ENCODE data around the gene KCTD13. TPM values are rescaled to one million over a fixed set of nuclear protein-coding genes. Genes with fewer than 3 reads are reported as not detected.

The KCTD13 gene
- total RNA-seq, 1 donor from 2014 or later: 302 TPM

GRCh38 chr16:29903590-29903989, 22.4 kb downstream of the KCTD13 start:
- Histone ChIP-seq H3K36me3 (no peaks in the 10 kb centered on the region), H3K4me3 (no peak overlapping the region), H3K4me1 (peaks cover 4 to 7% of the 10 kb centered on the region in 2 donors), H3K27me3 (no peaks in the 10 kb centered on the region), H3K9me3 (no peaks in the 10 kb centered on the region), H3K27ac (no peak overlapping the region)
- TF ChIP-seq CTCF (IDR thresholded peaks at IDR 0.05): no peak
- DNase-seq (ENCODE audit: low spot score in 2 of 2): no peak
- intact Hi-C loops (cut with DNase I): no loop called here

GRCh38 chr16:29901607-29901945, 24.4 kb downstream of the KCTD13 start:
- H3K27me3 ChIP-seq: peaks cover 4% of the 10 kb centered on the region
- intact Hi-C loops (cut with DNase I): no loop called here
- no peak overlapping the region for H3K4me3 ChIP-seq
- H3K9me3 ChIP-seq: no peaks in the 10 kb centered on the region
- peaks cover 4 to 7% of the 10 kb centered on the region in 2 donors for H3K4me1 ChIP-seq
- no peak for DNase-seq (ENCODE audit: low spot score in 2 of 2)
- no peak for TF ChIP-seq CTCF (IDR thresholded peaks at IDR 0.05)
- H3K27ac ChIP-seq: no peak overlapping the region
- no peaks in the 10 kb centered on the region for H3K36me3 ChIP-seq

- H3K36me3 ChIP-seq: no peaks in the 10 kb centered on the region
- H3K27ac ChIP-seq: no peak overlapping the region
- H3K4me1 ChIP-seq: peaks cover 4 to 7% of the 10 kb centered on the region in 2 donors
- no peaks in the 10 kb centered on the region for H3K9me3 ChIP-seq
- no peak for TF ChIP-seq CTCF (IDR thresholded peaks at IDR 0.05)
- peak overlapping the region; percentile 57 to 77 for H3K4me3 ChIP-seq
- intact Hi-C loops (cut with DNase I): loop anchor here (1.0 kb wide), 2 partner anchors 25 to 38 kb away; partner anchors contain the start of genes CDIPT and KCTD13
- H3K27me3 ChIP-seq: peaks cover 4% of the 10 kb centered on the region
- DNase-seq (ENCODE audit: low spot score in 2 of 2): no peak
Observed at GRCh38 chr16:29900888-29901606, 25.0 kb downstream of the KCTD13 start.

GRCh38 chr16:29900102-29900887, 25.7 kb downstream of the KCTD13 start, which contains the start of gene ASPHD1:
Gene ASPHD1 (plus strand): TSS chr16:29900488. CDS start chr16:29900972, 484 bp downstream.
- no peak for TF ChIP-seq CTCF (IDR thresholded peaks at IDR 0.05)
- Histone ChIP-seq H3K27ac (no peak within 1 kb of the TSS), H3K36me3 (no peaks in the 10 kb centered on the region), H3K27me3 (peaks cover 4% of the 10 kb centered on the region), H3K4me1 (peaks cover 4 to 7% of the 10 kb centered on the region in 2 donors), H3K9me3 (no peaks in the 10 kb centered on the region), H3K4me3 (peak within 1 kb of the TSS; percentile 57 to 77)
- intact Hi-C loops (cut with DNase I): loop anchor here (1.0 kb wide), 2 partner anchors 26 to 37 kb away; partner anchors contain the start of genes CDIPT and KCTD13
- DNase-seq (ENCODE audit: low spot score in 2 of 2): peak; percentile 26 to 81

- intact Hi-C loops (cut with DNase I): loop anchor here (1.0 kb wide), 2 partner anchors 27 to 36 kb away; partner anchors contain the start of genes CDIPT and KCTD13
Observed at GRCh38 chr16:29899516-29900101, 26.4 kb downstream of the KCTD13 start, which contains the start of gene SEZ6L2. Gene SEZ6L2 (minus strand): TSS chr16:29899550. CDS start chr16:29899019, 531 bp downstream.

More at GRCh38 chr16:29899516-29900101, 26.4 kb downstream of the KCTD13 start, which contains the start of gene SEZ6L2:
- Histone ChIP-seq H3K27ac (no peak within 1 kb of the TSS), H3K9me3 (no peaks in the 10 kb centered on the region), H3K4me3 (peak within 1 kb of the TSS; percentile 57 to 77), H3K27me3 (peaks cover 4% of the 10 kb centered on the region), H3K4me1 (peaks cover 4 to 7% of the 10 kb centered on the region in 2 donors), H3K36me3 (no peaks in the 10 kb centered on the region)
- DNase-seq (ENCODE audit: low spot score in 2 of 2): no peak
- no peak for TF ChIP-seq CTCF (IDR thresholded peaks at IDR 0.05)

All from ascending aorta (tissue), 2 donors.